AG04450 (cell line): ENCODE results near the gene SESN2. TPM values are rescaled to one million over a fixed set of nuclear protein-coding genes. Genes with fewer than 3 reads are reported as not detected.

ENCODE experiments used
- CTCF ChIA-PET: fragments of 300-600, 350-600 bp; formaldehyde crosslinking; extraction: SDS; loops from one replicate; lab custom pipeline; 2022; ENCODE audit warnings: antibody characterized with exemption, inconsistent platforms; lab: Charles Lee
- POLR2A ChIA-PET: fragments of 350-600 bp; formaldehyde crosslinking; extraction: SDS; loops from one replicate; lab custom pipeline; 2021; ENCODE audit warnings: antibody characterized with exemption, inconsistent platforms; lab: Yijun Ruan, JAX
- DNase-seq: peaks from one replicate; pipeline ENCODE4 v3.0.0-alpha.2; 2011; ENCODE audit warnings: low read depth, low spot score
- H3K27ac ChIP-seq: one replicate; pipeline ENCODE4 v1.5.1; 2012; ENCODE audit warnings: low read depth, low read length, control low read depth
- H3K27me3 ChIP-seq: one replicate; pipeline ENCODE4 v1.6.0; 2012; ENCODE audit warnings: low read length; ENCODE audit not compliant: control insufficient read depth, insufficient read depth
- H3K4me3 ChIP-seq: 2 replicates; pipeline ENCODE4 v1.5.1; 2011; ENCODE audit warnings: mild to moderate bottlenecking, low read depth, low read length, control low read depth
- H3K9me3 ChIP-seq: 2 replicates; pipeline ENCODE4 v1.5.1; 2012; ENCODE audit warnings: low read length; ENCODE audit not compliant: control insufficient read depth, insufficient read depth
- CTCF ChIP-seq: IDR thresholded peaks from 2 replicates; pipeline ENCODE4 v1.5.1; 2011; ENCODE audit warnings: low read depth, low read length, control low read depth, inconsistent platforms
- polyA plus RNA-seq: library from polyadenylated mRNA; depleted of rRNA; stranded (reverse); fragments of >200 nt; gene quantifications from 2 replicates; pipeline ENCODE4 v1.2.3, GENCODE V29; 2011

SESN2 gene
- polyA plus RNA-seq, 1 experiment, result 27.5 TPM

- ChIA-PET POLR2A (no interaction called here), CTCF (no interaction called here)
- no peak for TF ChIP-seq CTCF
- DNase-seq, result no peak
- no peak overlapping the region for H3K4me3 ChIP-seq
- H3K27me3 ChIP-seq, result no peaks in the 10 kb centered on the region
- no peak overlapping the region for H3K27ac ChIP-seq
- no peaks in the 10 kb centered on the region for H3K9me3 ChIP-seq
Measured at GRCh38 chr1:28281608-28282425, 22.5 kb downstream of the SESN2 start.

- POLR2A ChIA-PET, result no interaction called here
- H3K9me3 ChIP-seq, result no peaks in the 10 kb centered on the region
- no peak for DNase-seq
- CTCF ChIA-PET, result interaction anchor here (0.5 kb wide), 1 partner anchor 320 kb away, joined by 6 read pairs; no protein-coding TSS in a partner anchor
- TF ChIP-seq CTCF, result no peak
- H3K4me3 ChIP-seq, result no peak overlapping the region
- no peak overlapping the region for H3K27ac ChIP-seq
- no peaks in the 10 kb centered on the region for H3K27me3 ChIP-seq
Measured at GRCh38 chr1:28282426-28283407, 23.4 kb downstream of the SESN2 start.

- POLR2A ChIA-PET, result interaction anchor here (0.6 to 1.3 kb wide), 2 partner anchors 26 to 198 kb away, joined by 3 read pairs; partner anchors contain the start of gene EYA3
- H3K4me3 ChIP-seq, result no peak overlapping the region
- no peak for TF ChIP-seq CTCF
- no peaks in the 10 kb centered on the region for H3K9me3 ChIP-seq
- H3K27ac ChIP-seq, result no peak overlapping the region
- CTCF ChIA-PET, result interaction anchor here (1.4 kb wide), 1 partner anchor 37 kb away, joined by 4 read pairs; no protein-coding TSS in a partner anchor
- no peaks in the 10 kb centered on the region for H3K27me3 ChIP-seq
- DNase-seq, result no peak
Measured at GRCh38 chr1:28286111-28286510, 26.8 kb downstream of the SESN2 start.

GRCh38 chr1:28288487-28288886 is 29.2 kb downstream of the SESN2 start:
- Histone ChIP-seq H3K9me3 (no peaks in the 10 kb centered on the region), H3K27ac (no peak overlapping the region), H3K4me3 (no peak overlapping the region), H3K27me3 (no peaks in the 10 kb centered on the region)
- POLR2A ChIA-PET, result no interaction called here
- DNase-seq, result no peak
- CTCF ChIA-PET, result interaction anchor here (1.6 kb wide), 1 partner anchor 40 kb away, joined by 6 read pairs; no protein-coding TSS in a partner anchor
- TF ChIP-seq CTCF, result no peak
